ENCODE measurements around the gene CPTP. TPM values are rescaled to one million over a fixed set of nuclear protein-coding genes. Genes with fewer than 3 reads are reported as not detected.

The CPTP gene
- total RNA-seq, 1 donor = 17.7 TPM

DNA sequence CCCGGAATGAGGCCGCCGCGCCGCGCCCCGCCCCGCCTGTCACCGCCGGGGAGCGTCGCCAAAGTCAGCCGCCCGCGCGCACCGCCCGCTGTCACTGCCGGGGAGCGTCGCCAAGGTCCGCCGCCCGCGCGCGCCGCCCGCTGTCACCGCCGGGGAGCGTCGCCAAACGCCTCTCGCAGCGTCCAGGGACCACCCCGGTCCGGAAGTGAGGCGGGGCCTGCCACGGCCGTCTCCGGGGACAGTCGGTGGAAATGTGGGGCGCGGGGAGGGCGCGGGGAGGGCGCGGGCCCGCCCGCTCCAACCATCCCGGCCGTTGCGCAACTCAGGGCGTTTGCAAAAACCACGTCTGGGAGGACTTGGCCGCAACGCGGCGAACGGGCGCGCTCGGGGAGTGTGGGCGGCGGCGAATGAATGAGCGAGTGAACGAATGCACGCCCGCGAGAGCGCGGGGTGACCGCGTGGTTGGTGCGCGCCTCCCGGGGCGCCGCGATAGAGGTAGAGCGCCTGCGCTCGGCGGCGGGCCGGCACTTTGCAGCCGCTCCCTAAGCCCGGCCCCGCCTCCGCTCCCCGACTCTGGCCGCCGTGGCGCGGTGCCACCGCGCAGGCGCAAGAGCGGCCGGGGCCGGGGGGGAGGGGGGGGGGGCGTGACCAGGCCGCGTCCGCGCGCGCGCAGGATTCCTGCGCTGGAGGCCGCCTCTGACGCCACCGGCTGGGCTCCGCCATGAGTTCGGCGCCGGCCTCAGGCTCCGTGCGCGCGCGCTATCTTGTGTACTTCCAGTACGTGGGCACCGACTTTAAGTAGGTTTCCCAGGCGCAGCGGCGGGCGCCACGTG lies 16.5 kb upstream of the CPTP start, which contains the start of the genes ACAP3 and PUSL1:
TSS of gene ACAP3 (minus strand) at position 8 of the 833 bp plus-strand sequence. CDS start 115 bp downstream, outside the sequence.
TSS of gene PUSL1 (plus strand) at position 675 of the 833 bp plus-strand sequence. CDS start at position 722, 47 bp downstream.
- peak within 1 kb of the TSS; percentile 76 for H3K4me3 ChIP-seq (ENCODE audit: low read depth, low read length)
- DNase-seq (ENCODE audit: low read depth) = peak; percentile 96
- TF ChIP-seq, protein P1, sequence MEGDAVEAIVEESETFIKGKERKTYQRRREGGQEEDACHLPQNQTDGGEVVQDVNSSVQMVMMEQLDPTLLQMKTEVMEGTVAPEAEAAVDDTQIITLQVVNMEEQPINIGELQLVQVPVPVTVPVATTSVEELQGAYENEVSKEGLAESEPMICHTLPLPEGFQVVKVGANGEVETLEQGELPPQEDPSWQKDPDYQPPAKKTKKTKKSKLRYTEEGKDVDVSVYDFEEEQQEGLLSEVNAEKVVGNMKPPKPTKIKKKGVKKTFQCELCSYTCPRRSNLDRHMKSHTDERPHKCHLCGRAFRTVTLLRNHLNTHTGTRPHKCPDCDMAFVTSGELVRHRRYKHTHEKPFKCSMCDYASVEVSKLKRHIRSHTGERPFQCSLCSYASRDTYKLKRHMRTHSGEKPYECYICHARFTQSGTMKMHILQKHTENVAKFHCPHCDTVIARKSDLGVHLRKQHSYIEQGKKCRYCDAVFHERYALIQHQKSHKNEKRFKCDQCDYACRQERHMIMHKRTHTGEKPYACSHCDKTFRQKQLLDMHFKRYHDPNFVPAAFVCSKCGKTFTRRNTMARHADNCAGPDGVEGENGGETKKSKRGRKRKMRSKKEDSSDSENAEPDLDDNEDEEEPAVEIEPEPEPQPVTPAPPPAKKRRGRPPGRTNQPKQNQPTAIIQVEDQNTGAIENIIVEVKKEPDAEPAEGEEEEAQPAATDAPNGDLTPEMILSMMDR (IDR thresholded peaks at IDR 0.05; ENCODE audit: insufficient read depth, low read length) = no peak

GRCh38 chr1:1308756-1309250 lies 15.8 kb upstream of the CPTP start:
- DNase-seq (ENCODE audit: low read depth) = no peak
- TF ChIP-seq, protein P1 (IDR thresholded peaks at IDR 0.05; ENCODE audit: insufficient read depth, low read length) = no peak
- H3K4me3 ChIP-seq (ENCODE audit: low read depth, low read length) = peak overlapping the region; percentile 76

DNA sequence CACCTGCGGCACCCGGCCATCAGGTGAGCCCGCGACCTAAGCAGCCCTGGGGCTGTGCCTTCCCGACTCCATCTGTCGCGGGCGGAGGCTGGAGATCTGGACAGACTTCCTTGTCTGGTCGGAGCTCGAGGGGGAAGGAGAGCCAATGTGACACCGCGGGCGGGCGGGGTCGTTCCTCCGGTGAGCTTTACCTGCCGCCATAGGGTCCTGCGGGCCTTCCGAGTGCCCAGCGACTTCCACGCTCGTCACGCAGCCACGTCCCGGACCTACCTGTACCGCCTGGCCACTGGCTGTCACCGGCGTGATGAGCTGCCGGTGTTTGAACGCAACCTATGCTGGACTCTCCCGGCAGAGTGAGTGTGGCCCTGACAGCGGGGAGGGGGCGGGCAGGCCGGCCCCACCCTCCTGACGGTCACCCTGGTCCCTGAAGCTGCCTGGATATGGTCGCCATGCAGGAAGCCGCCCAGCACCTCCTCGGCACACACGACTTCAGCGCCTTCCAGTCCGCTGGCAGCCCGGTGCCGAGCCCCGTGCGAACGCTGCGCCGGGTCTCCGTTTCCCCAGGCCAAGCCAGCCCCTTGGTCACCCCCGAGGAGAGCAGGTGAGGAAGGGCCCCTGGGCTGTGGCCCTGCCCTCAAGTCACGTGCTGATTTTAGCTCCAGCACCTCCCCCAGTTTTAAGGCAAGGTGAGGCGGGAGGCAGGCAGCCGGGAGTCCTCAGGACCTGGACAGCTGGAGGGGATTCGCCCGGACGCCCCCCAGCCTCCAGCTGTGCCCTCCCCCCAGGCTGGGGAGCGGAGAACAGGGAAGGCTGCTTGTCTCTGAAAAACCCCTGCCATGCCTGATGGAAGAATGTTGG lies 15.1 kb upstream of the CPTP start:
- TF ChIP-seq, protein P1 (IDR thresholded peaks at IDR 0.05; ENCODE audit: insufficient read depth, low read length) = no peak
- peak overlapping the region; percentile 76 for H3K4me3 ChIP-seq (ENCODE audit: low read depth, low read length)
- DNase-seq (ENCODE audit: low read depth) = no peak

GRCh38 chr1:1310109-1310385 lies 14.6 kb upstream of the CPTP start:
- TF ChIP-seq, protein P1 (IDR thresholded peaks at IDR 0.05; ENCODE audit: insufficient read depth, low read length) = no peak
- no peak overlapping the region for H3K4me3 ChIP-seq (ENCODE audit: low read depth, low read length)
- DNase-seq (ENCODE audit: low read depth) = no peak

GRCh38 chr1:1310476-1311053 lies 14.0 kb upstream of the CPTP start:
- H3K4me3 ChIP-seq (ENCODE audit: low read depth, low read length) = no peak overlapping the region
- TF ChIP-seq, protein P1 (IDR thresholded peaks at IDR 0.05; ENCODE audit: insufficient read depth, low read length) = no peak
- DNase-seq (ENCODE audit: low read depth) = no peak
